ENCODE measurements around the gene FCER1G.
A peak's percentile ranks its signal among the peaks of the same experiment; 100 is the strongest.
"Not testable (repeated sequence)": the region's sequence is repeated elsewhere in the genome, so short reads cannot be mapped to it uniquely, and the experiment has no call there.

FCER1G gene

GRCh38 chr1:161223805-161224694 is 9.0 kb downstream of the FCER1G start:
- WGBS (ENCODE audit: insufficient coverage, insufficient read length): 100% methylated on average over 2 of the region's 7 CpGs
- H3K9me3 ChIP-seq (ENCODE audit: control insufficient read depth, insufficient read depth, low read length): no peaks in the 10 kb centered on the region
- H3K4me3 ChIP-seq (ENCODE audit: low read length): no peak overlapping the region
- DNase-seq (ENCODE audit: low read depth, low spot score): no peak
- H3K36me3 ChIP-seq (ENCODE audit: control insufficient read depth, insufficient read depth, low read length): peaks cover 8% of the 10 kb centered on the region; the same call in 1 of the 2 replicates
- peaks cover 2% of the 10 kb centered on the region; the same call in 1 of the 2 replicates for H3K4me1 ChIP-seq (ENCODE audit: control insufficient read depth, insufficient read depth, low read length)
- no peaks in the 10 kb centered on the region for H3K27me3 ChIP-seq (ENCODE audit: control insufficient read depth, insufficient read depth, low read length)
- no peak overlapping the region for H3K27ac ChIP-seq (ENCODE audit: low read length)

- not testable (repeated sequence) for H3K27me3 ChIP-seq (ENCODE audit: control insufficient read depth, insufficient read depth, low read length); DNase-seq (ENCODE audit: low read depth, low spot score); H3K27ac ChIP-seq (ENCODE audit: low read length); H3K9me3 ChIP-seq (ENCODE audit: control insufficient read depth, insufficient read depth, low read length); H3K4me3 ChIP-seq (ENCODE audit: low read length); H3K4me1 ChIP-seq (ENCODE audit: control insufficient read depth, insufficient read depth, low read length); H3K36me3 ChIP-seq (ENCODE audit: control insufficient read depth, insufficient read depth, low read length)
- WGBS (ENCODE audit: insufficient coverage, insufficient read length): no CpG with 5 or more reads among the region's 13 CpGs
These were observed 9.6 kb downstream of the FCER1G start for GRCh38 chr1:161224695-161225087.

DNA sequence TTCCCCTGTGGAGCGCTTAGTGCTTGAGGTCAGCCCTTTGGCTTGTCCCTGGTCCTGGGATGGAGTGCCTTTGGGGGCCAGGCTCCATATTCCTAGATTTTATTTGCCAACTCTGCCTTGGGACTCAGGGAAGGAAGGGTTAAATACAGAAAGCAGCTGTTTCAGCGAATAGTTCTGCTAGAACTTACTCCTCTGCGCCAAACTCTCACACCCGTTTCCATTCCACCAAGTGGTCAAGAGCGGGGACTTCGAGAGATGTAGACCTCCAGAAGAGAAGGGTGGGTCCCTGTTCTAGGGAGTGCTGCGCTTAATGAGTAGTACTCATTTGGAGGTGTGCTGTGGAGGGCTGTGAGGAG is 10.1 kb downstream of the FCER1G start:
- no CpG with 5 or more reads among the region's 7 CpGs for WGBS (ENCODE audit: insufficient coverage, insufficient read length)

GRCh38 chr1:161225534-161226319 is 10.6 kb downstream of the FCER1G start, which contains the start of gene TOMM40L:
TSS of gene TOMM40L (plus strand) at chr1:161226060. CDS start at chr1:161226490, 430 bp downstream.
- Histone ChIP-seq H3K36me3 (ENCODE audit: control insufficient read depth, insufficient read depth, low read length) (peaks cover 8% of the 10 kb centered on the region; the same call in 1 of the 2 replicates), H3K9me3 (ENCODE audit: control insufficient read depth, insufficient read depth, low read length) (no peaks in the 10 kb centered on the region), H3K27ac (ENCODE audit: low read length) (no peak within 1 kb of the TSS), H3K4me1 (ENCODE audit: control insufficient read depth, insufficient read depth, low read length) (peaks cover 2% of the 10 kb centered on the region; the same call in 1 of the 2 replicates), H3K4me3 (ENCODE audit: low read length) (peak within 1 kb of the TSS; percentile 62; the same call in 1 of the 2 replicates), H3K27me3 (ENCODE audit: control insufficient read depth, insufficient read depth, low read length) (no peaks in the 10 kb centered on the region)
- no CpG with 5 or more reads among the region's 16 CpGs for WGBS (ENCODE audit: insufficient coverage, insufficient read length)
- DNase-seq (ENCODE audit: low read depth, low spot score): peak; percentile 96

More for the DNA sequence above, 10.1 kb downstream of the FCER1G start:
- DNase-seq (ENCODE audit: low read depth, low spot score): no peak
- peaks cover 2% of the 10 kb centered on the region; the same call in 1 of the 2 replicates for H3K4me1 ChIP-seq (ENCODE audit: control insufficient read depth, insufficient read depth, low read length)
- no peaks in the 10 kb centered on the region for H3K9me3 ChIP-seq (ENCODE audit: control insufficient read depth, insufficient read depth, low read length)
- H3K36me3 ChIP-seq (ENCODE audit: control insufficient read depth, insufficient read depth, low read length): peaks cover 8% of the 10 kb centered on the region; the same call in 1 of the 2 replicates
- H3K27ac ChIP-seq (ENCODE audit: low read length): no peak overlapping the region
- no peak overlapping the region for H3K4me3 ChIP-seq (ENCODE audit: low read length)
- no peaks in the 10 kb centered on the region for H3K27me3 ChIP-seq (ENCODE audit: control insufficient read depth, insufficient read depth, low read length)

DNA sequence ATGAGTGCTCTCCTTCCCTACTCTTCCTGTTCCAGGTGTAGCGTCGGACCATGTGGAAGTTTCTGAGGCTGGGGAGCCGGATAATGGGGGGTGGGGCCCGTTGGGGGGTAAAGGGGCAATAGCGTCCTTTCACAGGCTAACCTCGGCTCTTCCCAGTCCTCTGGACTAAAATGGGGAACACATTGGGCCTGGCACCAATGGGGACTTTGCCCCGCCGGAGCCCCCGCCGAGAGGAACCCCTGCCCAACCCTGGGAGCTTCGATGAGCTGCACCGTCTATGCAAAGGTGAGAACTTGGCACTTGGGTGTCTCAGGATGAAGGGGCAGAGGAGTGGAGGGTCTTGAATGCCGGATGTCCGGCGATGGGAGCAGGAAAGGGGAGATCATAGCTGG is 11.2 kb downstream of the FCER1G start:
- no peak for DNase-seq (ENCODE audit: low read depth, low spot score)
- Histone ChIP-seq H3K27me3 (ENCODE audit: control insufficient read depth, insufficient read depth, low read length) (no peaks in the 10 kb centered on the region), H3K4me1 (ENCODE audit: control insufficient read depth, insufficient read depth, low read length) (peaks cover 2% of the 10 kb centered on the region; the same call in 1 of the 2 replicates), H3K4me3 (ENCODE audit: low read length) (peak overlapping the region; percentile 62; the same call in 1 of the 2 replicates), H3K27ac (ENCODE audit: low read length) (no peak overlapping the region), H3K9me3 (ENCODE audit: control insufficient read depth, insufficient read depth, low read length) (no peaks in the 10 kb centered on the region), H3K36me3 (ENCODE audit: control insufficient read depth, insufficient read depth, low read length) (peaks cover 8% of the 10 kb centered on the region; the same call in 1 of the 2 replicates)
- WGBS (ENCODE audit: insufficient coverage, insufficient read length): no CpG with 5 or more reads among the region's 15 CpGs

GRCh38 chr1:161226759-161227158 is 11.7 kb downstream of the FCER1G start:
- Histone ChIP-seq H3K4me3 (ENCODE audit: low read length) (peak overlapping the region; percentile 62; the same call in 1 of the 2 replicates), H3K27me3 (ENCODE audit: control insufficient read depth, insufficient read depth, low read length) (no peaks in the 10 kb centered on the region), H3K9me3 (ENCODE audit: control insufficient read depth, insufficient read depth, low read length) (no peaks in the 10 kb centered on the region), H3K4me1 (ENCODE audit: control insufficient read depth, insufficient read depth, low read length) (peaks cover 2% of the 10 kb centered on the region; the same call in 1 of the 2 replicates), H3K27ac (ENCODE audit: low read length) (no peak overlapping the region), H3K36me3 (ENCODE audit: control insufficient read depth, insufficient read depth, low read length) (peaks cover 8% of the 10 kb centered on the region; the same call in 1 of the 2 replicates)
- DNase-seq (ENCODE audit: low read depth, low spot score): no peak
- no CpG with 5 or more reads among the region's 3 CpGs for WGBS (ENCODE audit: insufficient coverage, insufficient read length)

DNA sequence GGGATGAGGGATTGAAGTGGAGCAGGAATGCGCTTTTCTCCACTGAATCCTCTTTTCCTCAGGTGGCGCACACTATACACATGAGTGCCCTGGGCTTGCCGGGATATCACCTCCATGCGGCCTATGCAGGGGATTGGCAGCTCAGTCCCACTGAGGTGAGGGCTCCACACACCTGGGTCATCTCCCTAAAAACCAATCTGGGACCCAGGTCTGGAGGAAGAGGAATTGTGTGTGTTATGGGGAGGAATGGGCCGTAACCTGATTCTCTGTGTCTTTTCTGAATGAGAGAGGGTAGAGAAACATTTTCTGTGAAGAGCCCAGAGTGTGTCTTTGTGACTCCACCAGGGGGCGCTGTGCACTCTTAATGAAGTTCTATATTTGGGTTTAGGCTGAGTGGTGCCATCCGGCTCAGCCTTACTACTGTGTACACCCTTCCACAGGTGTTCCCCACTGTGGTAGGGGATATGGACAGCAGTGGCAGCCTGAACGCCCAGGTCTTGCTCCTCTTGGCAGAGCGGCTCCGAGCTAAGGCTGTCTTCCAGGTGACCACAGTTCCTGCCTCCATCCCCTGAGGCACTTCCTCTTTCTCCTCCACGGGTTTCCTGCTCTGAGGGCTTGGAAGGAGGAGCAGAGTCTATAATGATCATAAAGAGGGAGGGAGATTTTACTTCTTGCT is 12.2 kb downstream of the FCER1G start:
- H3K9me3 ChIP-seq (ENCODE audit: control insufficient read depth, insufficient read depth, low read length): no peaks in the 10 kb centered on the region
- no peak overlapping the region; the same call in 1 of the 2 replicates for H3K4me3 ChIP-seq (ENCODE audit: low read length)
- peaks cover 2% of the 10 kb centered on the region; the same call in 1 of the 2 replicates for H3K4me1 ChIP-seq (ENCODE audit: control insufficient read depth, insufficient read depth, low read length)
- H3K27me3 ChIP-seq (ENCODE audit: control insufficient read depth, insufficient read depth, low read length): no peaks in the 10 kb centered on the region
- no peak overlapping the region for H3K27ac ChIP-seq (ENCODE audit: low read length)
- peaks cover 8% of the 10 kb centered on the region; the same call in 1 of the 2 replicates for H3K36me3 ChIP-seq (ENCODE audit: control insufficient read depth, insufficient read depth, low read length)
- no CpG with 5 or more reads among the region's 11 CpGs for WGBS (ENCODE audit: insufficient coverage, insufficient read length)
- DNase-seq (ENCODE audit: low read depth, low spot score): no peak

DNA sequence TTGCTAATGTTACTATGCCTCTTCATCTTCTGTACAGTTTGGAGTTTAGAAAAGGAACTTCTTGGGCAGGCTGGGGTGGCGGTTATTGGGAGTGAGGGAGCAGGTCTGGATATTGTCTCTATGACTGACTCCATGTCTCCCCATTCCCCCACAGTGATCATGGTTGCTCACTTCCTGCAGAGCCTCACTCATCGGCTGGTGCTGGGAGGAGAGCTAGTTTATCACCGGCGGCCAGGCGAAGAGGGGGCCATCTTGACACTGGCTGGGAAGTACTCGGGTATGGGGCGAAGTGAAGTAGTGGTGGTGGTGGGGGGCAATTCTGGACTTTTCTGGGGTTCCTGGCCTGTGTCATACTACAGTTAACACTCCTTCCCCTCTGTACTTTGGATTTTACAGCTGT is 12.9 kb downstream of the FCER1G start:
- Histone ChIP-seq H3K9me3 (ENCODE audit: control insufficient read depth, insufficient read depth, low read length) (no peaks in the 10 kb centered on the region), H3K27me3 (ENCODE audit: control insufficient read depth, insufficient read depth, low read length) (no peaks in the 10 kb centered on the region), H3K4me1 (ENCODE audit: control insufficient read depth, insufficient read depth, low read length) (peaks cover 2% of the 10 kb centered on the region; the same call in 1 of the 2 replicates), H3K36me3 (ENCODE audit: control insufficient read depth, insufficient read depth, low read length) (peaks cover 8% of the 10 kb centered on the region; the same call in 1 of the 2 replicates), H3K4me3 (ENCODE audit: low read length) (no peak overlapping the region), H3K27ac (ENCODE audit: low read length) (no peak overlapping the region)
- no peak for DNase-seq (ENCODE audit: low read depth, low spot score)
- WGBS (ENCODE audit: insufficient coverage, insufficient read length): no CpG with 5 or more reads among the region's 7 CpGs

- Histone ChIP-seq H3K4me1 (ENCODE audit: control insufficient read depth, insufficient read depth, low read length) (peaks cover 2% of the 10 kb centered on the region; the same call in 1 of the 2 replicates), H3K9me3 (ENCODE audit: control insufficient read depth, insufficient read depth, low read length) (no peaks in the 10 kb centered on the region), H3K27ac (ENCODE audit: low read length) (no peak overlapping the region), H3K36me3 (ENCODE audit: control insufficient read depth, insufficient read depth, low read length) (peaks cover 8% of the 10 kb centered on the region; the same call in 1 of the 2 replicates), H3K4me3 (ENCODE audit: low read length) (no peak overlapping the region), H3K27me3 (ENCODE audit: control insufficient read depth, insufficient read depth, low read length) (no peaks in the 10 kb centered on the region)
- no CpG with 5 or more reads among the region's 3 CpGs for WGBS (ENCODE audit: insufficient coverage, insufficient read length)
- no peak for DNase-seq (ENCODE audit: low read depth, low spot score)
These were observed 14.8 kb downstream of the FCER1G start for GRCh38 chr1:161229896-161230295.

All from iPS DF 6.9 (cell line).